Activated CD4-positive, alpha-beta memory T cell treated with anti-CD3 and anti-CD28 coated beads for 36 hours (primary cell): Measurements from ENCODE around the gene DOCK10. TPM values are rescaled to one million over a fixed set of nuclear protein-coding genes. Genes with fewer than 3 reads are reported as not detected.

Experiments used
- CTCF ChIA-PET: fragments of 350-600 bp; sonication (Branson Sonifier 250); formaldehyde crosslinking; loops from one replicate; lab custom pipeline; 2021; ENCODE audit warnings: antibody characterized with exemption, inconsistent platforms; lab: Charles Lee
- POLR2A ChIA-PET: fragments of 350-600 bp; sonication (Branson Sonifier 250); formaldehyde crosslinking; loops from one replicate; lab custom pipeline; 2021; ENCODE audit warnings: antibody characterized with exemption; lab: Charles Lee
- DNase-seq: peaks from one replicate; pipeline ENCODE4 v3.0.0-alpha.2; 2020
- H3K27ac Mint-ChIP-seq: one replicate; pipeline ENCODE4 v1.8.0; 2021; ENCODE audit warnings: mixed read lengths
- H3K27me3 Mint-ChIP-seq: one replicate; pipeline ENCODE4 v1.8.0; 2021; ENCODE audit warnings: mixed read lengths
- H3K36me3 Mint-ChIP-seq: one replicate; pipeline ENCODE4 v1.8.0; 2021; ENCODE audit warnings: mixed read lengths
- H3K4me1 Mint-ChIP-seq: one replicate; pipeline ENCODE4 v1.8.0; 2021; ENCODE audit warnings: low read depth, mixed read lengths
- H3K4me3 Mint-ChIP-seq: one replicate; pipeline ENCODE4 v1.8.0; 2021; ENCODE audit warnings: mild to moderate bottlenecking, mixed read lengths
- H3K9me3 Mint-ChIP-seq: one replicate; pipeline ENCODE4 v1.8.0; 2021; ENCODE audit warnings: mixed read lengths
- intact Hi-C: fragments of 100-400 bp; cut with micrococcal nuclease; formaldehyde crosslinking; loops from one replicate; pipeline ENCODE4 v1.15.1; 2023
- total RNA-seq, 2 experiments: library from RNA; stranded (reverse); gene quantifications; one replicate each; pipeline ENCODE4 v1.2.3, GENCODE V29; 2021

Gene DOCK10
- total RNA-seq, 2 experiments from 2014 or later, result 134 to 139 TPM

DNA sequence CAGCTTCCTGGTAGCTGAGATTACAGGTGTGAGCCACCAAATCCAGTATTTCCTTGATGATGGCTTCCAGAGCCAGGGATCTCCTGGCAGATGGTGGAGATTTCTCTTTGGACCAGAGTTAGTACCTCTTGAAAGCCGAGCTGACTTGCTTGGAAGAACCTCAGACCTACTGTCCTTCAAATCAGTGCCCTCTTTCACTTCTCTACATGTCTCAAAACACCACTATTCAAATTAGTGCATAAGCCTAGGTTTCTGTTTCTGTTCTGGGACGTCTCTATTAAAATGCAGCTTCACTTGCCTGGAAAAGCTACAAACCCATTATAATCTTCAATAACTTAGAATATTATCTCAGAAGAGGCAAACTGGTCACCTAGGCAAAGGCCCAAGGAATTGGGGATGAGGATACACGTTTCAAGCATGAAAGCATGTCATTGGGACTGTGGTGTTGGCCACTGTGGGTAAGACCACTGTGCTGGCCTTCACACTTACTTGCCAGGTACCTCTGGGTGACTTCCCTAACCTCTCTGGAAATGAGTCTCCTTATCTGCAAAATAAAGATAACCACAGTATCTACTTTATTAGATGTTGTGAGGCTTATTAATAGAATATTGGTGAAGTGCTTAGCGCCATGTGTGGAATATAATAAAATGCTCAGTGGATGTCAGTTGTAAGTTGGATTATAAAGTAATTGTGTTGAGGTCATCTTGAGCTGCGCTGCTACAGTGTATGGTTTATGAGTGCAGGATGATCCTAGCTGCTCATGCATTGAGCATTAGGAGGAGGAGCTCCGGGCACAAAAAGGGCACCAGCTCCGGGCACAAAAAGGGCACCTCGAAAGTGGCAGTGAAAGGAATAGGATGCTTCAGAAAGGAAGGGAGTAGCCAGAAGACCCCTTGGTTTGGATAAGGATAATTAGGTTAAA lies 84.5 kb downstream of the DOCK10 start:
- peak overlapping the region; percentile 5 for H3K4me3 Mint-ChIP-seq

DNA sequence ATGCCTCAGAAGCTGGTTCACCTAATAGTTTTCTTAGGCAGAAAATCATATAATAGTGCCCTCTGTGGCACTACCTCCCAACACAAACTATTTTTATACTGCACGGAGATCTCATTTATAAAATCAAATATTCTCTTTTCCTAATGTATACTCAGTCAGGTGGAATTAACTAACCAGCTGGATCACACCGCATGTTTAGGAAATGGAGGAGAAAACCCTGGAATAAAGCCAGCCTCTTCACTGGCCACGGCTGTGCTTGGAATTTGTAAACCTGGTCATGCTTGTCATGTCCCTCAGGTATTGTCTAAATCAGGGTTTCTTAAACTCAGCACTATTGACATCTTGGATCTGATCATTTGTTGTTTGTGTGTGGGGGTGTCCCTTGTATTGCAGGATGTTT lies 85.6 kb downstream of the DOCK10 start:
- H3K36me3 Mint-ChIP-seq, result peaks cover 18% of the 10 kb centered on the region
- no peak overlapping the region for H3K4me3 Mint-ChIP-seq
- CTCF ChIA-PET, result interaction anchor here (1.1 to 2.0 kb wide), 4 partner anchors 8 to 29 kb away, joined by 3 to 7 read pairs (median 4); no protein-coding TSS in a partner anchor
- no peak for DNase-seq
- POLR2A ChIA-PET, result interaction anchor here (1.3 to 1.4 kb wide), 3 partner anchors 14 to 1012 kb away, joined by 3 to 8 read pairs (median 3); partner anchors contain the start of gene WDFY1
- H3K27ac Mint-ChIP-seq, result peak overlapping the region; percentile 51
- peaks cover 82% of the 10 kb centered on the region for H3K4me1 Mint-ChIP-seq
- H3K27me3 Mint-ChIP-seq, result no peaks in the 10 kb centered on the region
- intact Hi-C loops, result loop anchor here (1.0 kb wide), 3 partner anchors 9 to 30 kb away; no protein-coding TSS in a partner anchor
- H3K9me3 Mint-ChIP-seq, result peaks cover 4% of the 10 kb centered on the region

More for the DNA sequence above, 84.5 kb downstream of the DOCK10 start:
- DNase-seq, result no peak
- Mint-ChIP-seq H3K27me3 (no peaks in the 10 kb centered on the region), H3K36me3 (peaks cover 15% of the 10 kb centered on the region), H3K4me1 (peaks cover 81% of the 10 kb centered on the region), H3K9me3 (peaks cover 4% of the 10 kb centered on the region), H3K27ac (peak overlapping the region; percentile 51)
- POLR2A ChIA-PET, result interaction anchor here (1.3 to 1.6 kb wide), 4 partner anchors 15 to 1013 kb away, joined by 3 to 8 read pairs (median 4); partner anchors contain the start of gene WDFY1
- intact Hi-C loops, result loop anchor here (1.0 kb wide), 3 partner anchors 10 to 32 kb away; no protein-coding TSS in a partner anchor
- CTCF ChIA-PET, result interaction anchor here (0.6 to 2.0 kb wide), 4 partner anchors 9 to 30 kb away, joined by 3 to 7 read pairs (median 4); no protein-coding TSS in a partner anchor

DNA sequence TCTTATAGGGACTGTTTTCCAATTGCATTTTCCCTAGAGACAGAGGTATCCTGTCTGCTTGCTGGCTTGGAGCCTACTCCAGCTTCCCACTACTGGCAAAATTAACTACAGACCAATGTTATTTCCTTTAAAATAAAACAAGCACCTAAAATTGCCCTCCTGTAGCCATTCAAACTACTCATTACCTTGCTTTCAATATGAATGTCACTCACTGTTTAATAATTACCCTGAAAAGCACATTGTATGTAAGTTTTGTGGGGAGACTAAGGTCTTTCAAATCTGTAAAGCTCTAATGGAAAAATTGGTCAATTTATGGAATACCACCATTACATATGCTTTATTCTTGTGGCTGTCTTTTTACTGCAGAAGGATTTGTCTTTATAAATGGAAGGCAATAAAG lies 87.3 kb downstream of the DOCK10 start:
- Mint-ChIP-seq H3K9me3 (no peaks in the 10 kb centered on the region), H3K27me3 (no peaks in the 10 kb centered on the region), H3K4me1 (peaks cover 86% of the 10 kb centered on the region), H3K36me3 (peaks cover 13% of the 10 kb centered on the region), H3K4me3 (no peak overlapping the region), H3K27ac (peak overlapping the region; percentile 55)
- CTCF ChIA-PET, result interaction anchor here (0.7 kb wide), 1 partner anchor 48 kb away, joined by 3 read pairs; no protein-coding TSS in a partner anchor
- POLR2A ChIA-PET, result no interaction called here
- intact Hi-C loops, result no loop called here
- no peak for DNase-seq

DNA sequence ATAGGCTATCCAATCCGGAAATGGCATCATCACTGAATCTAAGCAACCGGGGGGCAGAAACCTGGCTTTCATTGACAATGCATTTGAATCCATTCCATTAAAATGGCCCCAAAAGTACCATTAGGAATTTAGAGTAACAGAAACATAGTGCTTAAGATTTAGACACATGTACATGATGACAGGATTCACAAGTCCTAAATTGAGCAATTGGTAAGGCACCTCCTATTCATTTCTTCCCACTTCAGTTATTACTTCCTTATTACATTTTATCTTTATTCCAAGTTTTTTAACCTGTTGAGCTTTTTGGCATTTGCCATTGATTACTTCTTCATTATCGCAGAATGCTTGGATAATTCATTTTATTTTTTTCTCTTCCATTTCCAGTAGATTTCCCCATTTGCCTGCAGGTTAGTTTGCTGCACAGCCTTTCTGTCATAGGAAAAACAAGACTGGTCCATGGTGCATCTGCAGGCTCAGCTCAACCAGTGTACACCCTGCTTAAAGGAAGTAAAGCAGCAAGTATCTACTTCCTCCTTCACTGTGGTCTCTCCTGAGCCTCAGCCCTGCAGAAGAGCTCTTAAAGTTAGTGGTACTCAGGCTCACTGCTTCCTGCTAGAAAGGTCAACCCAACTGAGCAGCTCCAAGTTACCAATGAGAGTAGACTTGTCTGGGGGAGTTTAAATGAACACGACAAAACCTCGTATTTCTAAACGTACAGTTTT lies 89.2 kb downstream of the DOCK10 start:
- no peaks in the 10 kb centered on the region for H3K27me3 Mint-ChIP-seq
- peaks cover 87% of the 10 kb centered on the region for H3K4me1 Mint-ChIP-seq
- H3K36me3 Mint-ChIP-seq, result peaks cover 17% of the 10 kb centered on the region
- intact Hi-C loops, result loop anchor here (1.0 to 2.0 kb wide), 2 partner anchors 14 to 16 kb away; no protein-coding TSS in a partner anchor
- ChIA-PET POLR2A (interaction anchor here (0.7 to 1.1 kb wide), 3 partner anchors 8 to 88 kb away, joined by 3 to 4 read pairs (median 4); no protein-coding TSS in a partner anchor), CTCF (interaction anchor here (0.9 to 2.0 kb wide), 4 partner anchors 26 to 49 kb away, joined by 3 to 5 read pairs (median 4); no protein-coding TSS in a partner anchor)
- DNase-seq, result peak; percentile 51
- H3K4me3 Mint-ChIP-seq, result peak overlapping the region; percentile 24
- no peaks in the 10 kb centered on the region for H3K9me3 Mint-ChIP-seq
- peak overlapping the region; percentile 87 for H3K27ac Mint-ChIP-seq

DNA sequence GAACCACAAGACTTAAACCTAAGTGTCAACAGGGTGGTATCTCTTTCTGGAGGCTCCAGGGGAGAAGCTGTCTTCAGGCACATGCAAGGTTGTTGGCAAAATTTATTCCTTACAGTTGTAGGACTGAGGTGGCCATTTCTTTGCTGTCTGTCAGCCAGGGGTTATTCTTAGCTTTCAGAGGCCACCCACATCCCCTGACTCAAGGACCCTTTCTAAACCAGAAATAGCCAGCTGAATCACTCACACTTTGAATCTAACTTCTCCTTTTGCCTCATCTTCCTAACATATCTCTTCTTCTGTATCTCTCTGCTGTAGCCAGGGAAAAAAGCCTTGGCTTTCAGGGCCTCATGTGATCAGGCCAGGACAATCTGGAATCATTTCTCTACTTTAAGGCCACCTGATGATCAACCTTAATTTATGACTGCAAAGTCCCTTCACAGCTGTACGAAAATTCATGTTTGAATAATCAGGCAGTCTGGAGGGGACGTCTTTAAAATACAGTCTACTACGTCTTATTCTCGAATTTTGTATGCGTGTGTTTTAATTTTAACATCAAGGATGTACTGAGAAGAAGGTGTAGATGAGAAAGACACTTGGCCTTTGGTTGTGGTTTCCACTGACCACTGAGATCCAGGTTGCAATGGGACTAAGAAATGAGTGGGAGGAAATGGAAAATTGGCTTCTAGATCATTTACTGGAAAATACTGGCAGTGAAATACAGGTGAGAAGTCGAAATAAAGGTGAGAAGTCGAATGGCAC lies 90.4 kb downstream of the DOCK10 start:
- Mint-ChIP-seq H3K27ac (peak overlapping the region; percentile 87), H3K4me1 (peaks cover 86% of the 10 kb centered on the region), H3K36me3 (peaks cover 17% of the 10 kb centered on the region), H3K9me3 (no peaks in the 10 kb centered on the region), H3K27me3 (no peaks in the 10 kb centered on the region), H3K4me3 (peak overlapping the region; percentile 43)
- intact Hi-C loops, result loop anchor here (1.0 to 2.0 kb wide), 2 partner anchors 9 to 13 kb away; no protein-coding TSS in a partner anchor
- CTCF ChIA-PET, result interaction anchor here (0.7 to 2.0 kb wide), 4 partner anchors 18 to 59 kb away, joined by 3 to 5 read pairs (median 3); no protein-coding TSS in a partner anchor
- POLR2A ChIA-PET, result interaction anchor here (0.6 to 1.5 kb wide), 2 partner anchors 8 to 26 kb away, joined by 3 read pairs; no protein-coding TSS in a partner anchor
- peak; percentile 57 for DNase-seq

DNA sequence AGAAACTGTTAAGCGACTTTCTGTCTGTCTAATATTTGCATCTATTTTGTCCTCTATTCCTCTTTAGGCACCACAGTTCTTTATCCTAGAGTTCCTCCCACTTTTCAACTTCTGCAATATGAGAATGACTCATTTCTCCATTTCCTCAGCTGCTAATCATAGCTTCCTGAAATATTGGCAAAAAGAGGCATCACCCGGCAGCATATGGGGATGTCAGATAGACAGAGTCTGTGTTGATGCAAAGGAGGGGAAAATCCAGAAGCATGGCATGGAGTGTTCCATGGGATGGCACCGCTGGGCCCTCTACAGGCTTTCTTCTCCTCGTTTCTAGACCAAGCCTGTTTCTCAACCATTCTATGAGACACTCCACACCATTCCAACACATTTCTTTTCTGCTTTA lies 93.4 kb downstream of the DOCK10 start:
- H3K4me3 Mint-ChIP-seq, result no peak overlapping the region
- CTCF ChIA-PET, result interaction anchor here (0.8 to 1.7 kb wide), 3 partner anchors 8 to 57 kb away, joined by 3 to 4 read pairs (median 3); no protein-coding TSS in a partner anchor
- H3K27ac Mint-ChIP-seq, result peak overlapping the region; percentile 63
- H3K4me1 Mint-ChIP-seq, result peaks cover 70% of the 10 kb centered on the region
- H3K27me3 Mint-ChIP-seq, result no peaks in the 10 kb centered on the region
- intact Hi-C loops, result loop anchor here (5.0 kb wide), 1 partner anchor 362 kb away; the partner anchor contains the start of gene CUL3
- DNase-seq, result no peak
- H3K9me3 Mint-ChIP-seq, result no peaks in the 10 kb centered on the region
- POLR2A ChIA-PET, result interaction anchor here (0.6 kb wide), 1 partner anchor 50 kb away, joined by 3 read pairs; no protein-coding TSS in a partner anchor
- peaks cover 30% of the 10 kb centered on the region for H3K36me3 Mint-ChIP-seq

DNA sequence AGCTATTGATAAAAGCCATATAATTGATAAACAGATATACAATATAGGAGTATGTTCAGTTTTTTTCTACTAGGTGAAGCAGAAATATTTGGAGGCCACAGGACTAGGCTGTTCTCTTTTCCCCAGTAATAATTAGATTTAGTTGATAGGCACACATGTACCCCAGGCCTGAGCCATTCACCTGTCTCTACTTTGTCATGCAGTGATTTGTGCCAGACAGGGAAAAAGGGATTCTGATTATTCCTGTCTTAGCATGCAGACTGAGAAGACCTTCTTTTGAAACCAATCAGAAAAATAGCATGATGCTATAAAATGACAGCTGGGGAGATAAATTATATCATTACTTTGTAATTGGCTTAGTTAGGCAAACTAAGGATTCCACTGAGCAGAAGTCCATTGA lies 94.3 kb downstream of the DOCK10 start:
- POLR2A ChIA-PET, result interaction anchor here (1.7 to 12.2 kb wide), 2 partner anchors 13 to 21 kb away, joined by 3 to 209 read pairs; no protein-coding TSS in a partner anchor
- intact Hi-C loops, result loop anchor here (5.0 kb wide), 1 partner anchor 361 kb away; the partner anchor contains the start of gene CUL3

DNA sequence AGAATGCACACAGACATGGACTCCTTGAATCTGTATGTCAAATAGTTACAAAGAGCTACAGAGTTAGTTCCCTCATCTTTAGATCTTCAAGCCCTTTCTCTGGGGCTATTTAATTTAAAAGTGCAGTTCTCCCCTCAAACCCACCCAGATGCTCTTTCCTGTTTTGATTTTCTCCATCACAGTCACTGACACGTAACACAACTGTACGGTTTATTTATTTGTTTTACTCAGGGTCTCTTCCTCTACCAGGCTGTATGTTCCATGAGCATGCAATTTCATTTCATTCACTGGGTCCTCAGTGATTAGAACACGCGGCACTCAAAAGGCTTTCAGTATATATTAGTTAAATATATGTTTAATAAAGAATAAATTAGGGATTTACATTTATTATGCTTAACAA lies 94.7 kb downstream of the DOCK10 start:
- POLR2A ChIA-PET, result interaction anchor here (0.9 to 12.2 kb wide), 8 partner anchors 12 to 1006 kb away, joined by 3 to 209 read pairs (median 3); partner anchors contain the start of gene DOCK10
- peak overlapping the region; percentile 95 for H3K27ac Mint-ChIP-seq
- H3K4me1 Mint-ChIP-seq, result peaks cover 64% of the 10 kb centered on the region

More for the DNA sequence above, 94.3 kb downstream of the DOCK10 start:
- Mint-ChIP-seq H3K27me3 (no peaks in the 10 kb centered on the region), H3K4me1 (peaks cover 68% of the 10 kb centered on the region), H3K27ac (no peak overlapping the region), H3K36me3 (peaks cover 24% of the 10 kb centered on the region), H3K4me3 (no peak overlapping the region), H3K9me3 (no peaks in the 10 kb centered on the region)
- CTCF ChIA-PET, result interaction anchor here (0.7 to 3.0 kb wide), 5 partner anchors 11 to 58 kb away, joined by 3 to 19 read pairs (median 3); no protein-coding TSS in a partner anchor
- no peak for DNase-seq

DNA sequence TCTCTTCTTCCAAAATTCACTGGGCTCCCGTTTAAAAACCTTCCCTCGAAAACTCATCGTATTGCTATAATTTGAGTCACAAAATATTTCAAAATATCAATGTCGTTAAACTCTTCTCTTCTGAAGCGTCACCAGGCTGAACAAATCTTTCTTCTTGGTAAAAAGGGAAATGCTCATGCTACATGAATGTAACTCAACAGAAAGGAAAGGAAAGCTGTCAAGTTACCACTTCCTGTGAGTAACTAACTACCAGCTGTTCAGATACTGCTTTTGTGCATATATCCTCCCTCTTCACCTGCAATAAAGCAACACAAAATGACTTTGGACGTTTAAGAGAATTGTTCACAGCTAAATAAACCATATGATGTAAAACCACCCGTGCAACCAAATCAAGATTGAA lies 95.4 kb downstream of the DOCK10 start:
- CTCF ChIA-PET, result interaction anchor here (0.9 to 3.0 kb wide), 5 partner anchors 10 to 55 kb away, joined by 3 to 19 read pairs (median 6); no protein-coding TSS in a partner anchor
- Mint-ChIP-seq H3K36me3 (peaks cover 27% of the 10 kb centered on the region), H3K4me3 (peak overlapping the region; percentile 90), H3K27ac (peak overlapping the region; percentile 95), H3K4me1 (peaks cover 65% of the 10 kb centered on the region), H3K27me3 (no peaks in the 10 kb centered on the region), H3K9me3 (no peaks in the 10 kb centered on the region)
- POLR2A ChIA-PET, result interaction anchor here (0.9 to 12.2 kb wide), 9 partner anchors 12 to 1005 kb away, joined by 3 to 209 read pairs (median 3); partner anchors contain the start of gene DOCK10
- no peak for DNase-seq
- intact Hi-C loops, result loop anchor here (1.0 to 5.0 kb wide), 6 partner anchors 10 to 360 kb away; partner anchors contain the start of gene CUL3

More for the DNA sequence above, 94.7 kb downstream of the DOCK10 start:
- peaks cover 24% of the 10 kb centered on the region for H3K36me3 Mint-ChIP-seq
- H3K27me3 Mint-ChIP-seq, result no peaks in the 10 kb centered on the region
- CTCF ChIA-PET, result interaction anchor here (0.7 to 3.0 kb wide), 5 partner anchors 10 to 55 kb away, joined by 3 to 19 read pairs (median 6); no protein-coding TSS in a partner anchor
- no peak for DNase-seq
- H3K9me3 Mint-ChIP-seq, result no peaks in the 10 kb centered on the region
- intact Hi-C loops, result loop anchor here (1.0 to 5.0 kb wide), 6 partner anchors 10 to 360 kb away; partner anchors contain the start of gene CUL3
- H3K4me3 Mint-ChIP-seq, result peak overlapping the region; percentile 7
